Left forelimb (tissue), 1 donor: ENCODE data around the gene ARHGEF33.

Source experiments
- DNase-seq: peaks from one replicate; pipeline ENCODE4 v3.0.0-alpha.2; 2018; ENCODE audit warnings: low spot score

The ARHGEF33 gene

GRCh38 chr2:38889575-38889974 is at the start of gene ARHGEF33:
Gene ARHGEF33, plus strand, starts transcription at chr2:38889875. Its CDS starts 29,573 bp downstream, at chr2:38919448.
- no peak for DNase-seq

GRCh38 chr2:38850045-38850444 is 39.6 kb upstream of the ARHGEF33 start:
- DNase-seq: no peak

DNA sequence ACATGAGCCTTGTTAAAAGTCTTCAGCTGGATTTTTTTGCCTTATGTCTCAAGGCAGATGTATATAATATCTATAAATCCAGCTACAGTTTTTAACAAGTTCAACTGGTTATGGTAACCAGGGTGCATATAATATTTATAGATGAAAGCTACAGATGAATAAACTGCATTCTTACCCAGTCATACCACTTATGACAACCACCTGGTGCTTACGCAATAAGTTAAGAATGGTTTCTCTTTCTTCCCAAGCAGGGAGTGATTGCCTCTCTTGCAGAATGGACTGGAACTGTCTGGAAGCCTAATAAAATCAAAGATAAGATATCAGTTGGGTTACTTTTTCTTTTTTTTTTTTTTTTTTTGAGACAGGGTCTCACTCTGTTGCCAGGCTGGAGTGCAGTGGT is 33.5 kb upstream of the ARHGEF33 start:
- no peak for DNase-seq

DNA sequence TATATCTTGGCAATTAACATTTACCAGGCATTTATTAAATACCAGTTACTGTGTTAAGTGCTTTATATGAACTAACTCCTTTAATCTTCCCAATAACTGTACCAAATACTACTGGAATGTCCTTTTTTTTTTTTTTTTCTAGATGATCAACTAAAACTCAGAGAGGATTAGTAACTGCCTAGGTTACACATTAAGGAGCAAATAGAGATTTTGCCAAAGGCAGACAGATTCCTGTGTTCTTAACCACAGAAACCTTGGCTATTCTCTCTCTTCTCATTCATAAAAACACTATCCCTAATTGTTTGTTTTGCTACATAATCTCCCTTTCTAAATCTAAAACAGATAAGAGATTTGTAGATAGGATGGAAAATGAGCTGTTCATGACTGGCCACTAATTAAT is 27.2 kb upstream of the ARHGEF33 start:
- no peak for DNase-seq

DNA sequence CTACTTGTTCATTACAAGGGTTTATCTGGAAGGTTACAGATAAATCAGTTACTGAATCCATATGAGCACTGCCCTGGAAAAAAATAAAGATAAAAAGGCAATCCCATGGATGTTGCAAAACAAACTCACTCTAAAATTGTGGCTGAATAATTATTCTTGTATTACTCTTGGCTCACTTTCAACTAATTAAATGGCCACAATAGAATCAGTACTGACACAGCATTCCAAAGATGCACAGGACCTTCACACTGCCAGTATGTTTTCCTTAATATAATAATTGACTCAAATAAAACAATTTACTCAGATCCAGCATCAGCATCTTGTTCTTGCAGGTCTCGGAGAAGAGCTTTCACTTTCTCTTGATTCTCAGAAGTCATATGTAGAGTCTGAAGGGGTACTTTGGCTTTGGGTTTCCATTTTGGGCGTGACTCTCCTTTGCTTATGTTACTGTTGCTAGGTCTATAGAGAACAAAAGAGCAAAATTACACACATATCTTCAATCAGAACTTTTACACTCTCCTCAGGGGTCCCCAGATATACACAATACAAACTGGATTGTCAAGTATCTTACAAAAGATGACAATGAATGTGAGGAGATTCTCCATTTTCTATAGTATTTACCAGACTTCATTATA is 26.5 kb upstream of the ARHGEF33 start:
- DNase-seq: no peak

DNA sequence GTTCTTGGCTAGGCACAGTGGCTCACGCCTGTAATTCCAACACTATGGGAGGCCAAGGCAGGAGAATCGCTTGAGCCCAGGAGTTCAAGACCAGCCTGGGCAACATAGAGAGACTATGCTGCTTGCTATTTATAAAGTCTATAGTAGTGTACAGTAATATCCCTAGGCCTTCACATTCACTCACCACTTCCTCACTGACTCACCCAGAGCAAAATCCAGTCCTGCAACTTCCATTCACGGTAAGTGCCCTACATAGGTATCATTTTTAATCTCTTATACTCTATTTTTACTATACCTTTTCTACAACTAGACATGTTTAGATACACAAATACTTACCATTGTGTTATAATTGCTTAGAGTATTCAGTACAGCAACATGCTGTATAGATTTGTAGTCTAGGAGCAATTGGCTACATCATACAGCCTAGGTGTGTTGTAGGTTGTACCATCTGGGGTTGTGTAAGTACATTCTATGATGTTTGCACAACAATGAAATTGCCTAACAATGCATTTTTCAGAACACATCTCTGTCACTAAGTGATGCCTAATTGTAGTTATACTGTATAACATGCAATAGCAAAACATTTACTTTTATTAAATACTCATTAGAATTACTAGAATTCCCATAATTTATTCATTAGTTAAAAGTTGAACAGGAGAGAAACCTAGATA is 22.8 kb upstream of the ARHGEF33 start:
- DNase-seq: no peak

- no peak for DNase-seq
These were observed 18.2 kb upstream of the ARHGEF33 start for GRCh38 chr2:38871432-38871831.

- no peak for DNase-seq
These were observed 15.9 kb upstream of the ARHGEF33 start for GRCh38 chr2:38873763-38874162.

GRCh38 chr2:38875227-38875575 is 14.5 kb upstream of the ARHGEF33 start:
- no peak for DNase-seq

- DNase-seq: peak; percentile 95
These were observed 13.9 kb upstream of the ARHGEF33 start, which contains the start of the genes DHX57 and MORN2 for GRCh38 chr2:38875576-38876367. Gene DHX57, minus strand, starts transcription at chr2:38875934. Its CDS starts 7,529 bp downstream, at chr2:38868405. Gene MORN2, plus strand, starts transcription at chr2:38875976.

GRCh38 chr2:38876407-38876806 is 13.3 kb upstream of the ARHGEF33 start:
- no peak for DNase-seq

DNA sequence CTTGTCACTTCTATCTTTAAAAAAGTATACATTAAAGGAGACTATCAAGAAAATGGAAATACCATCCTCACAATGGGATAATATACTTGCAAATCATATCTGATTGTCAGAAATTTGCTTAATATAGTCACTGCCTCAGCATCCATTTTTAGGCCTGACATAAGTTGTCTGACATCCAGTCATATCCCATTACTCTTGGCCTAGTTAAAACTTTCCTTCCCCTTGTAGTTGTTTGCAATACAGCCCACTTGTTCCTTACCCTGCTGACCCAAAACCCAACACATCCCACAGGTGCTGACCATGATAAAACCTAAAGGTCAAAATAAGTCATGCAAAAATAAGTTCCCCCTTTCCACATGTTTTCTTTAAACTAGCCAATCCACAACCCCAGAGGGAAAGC is 3.6 kb upstream of the ARHGEF33 start:
- DNase-seq: no peak

- no peak for DNase-seq
These were observed 2.3 kb upstream of the ARHGEF33 start for GRCh38 chr2:38887347-38887746.

DNA sequence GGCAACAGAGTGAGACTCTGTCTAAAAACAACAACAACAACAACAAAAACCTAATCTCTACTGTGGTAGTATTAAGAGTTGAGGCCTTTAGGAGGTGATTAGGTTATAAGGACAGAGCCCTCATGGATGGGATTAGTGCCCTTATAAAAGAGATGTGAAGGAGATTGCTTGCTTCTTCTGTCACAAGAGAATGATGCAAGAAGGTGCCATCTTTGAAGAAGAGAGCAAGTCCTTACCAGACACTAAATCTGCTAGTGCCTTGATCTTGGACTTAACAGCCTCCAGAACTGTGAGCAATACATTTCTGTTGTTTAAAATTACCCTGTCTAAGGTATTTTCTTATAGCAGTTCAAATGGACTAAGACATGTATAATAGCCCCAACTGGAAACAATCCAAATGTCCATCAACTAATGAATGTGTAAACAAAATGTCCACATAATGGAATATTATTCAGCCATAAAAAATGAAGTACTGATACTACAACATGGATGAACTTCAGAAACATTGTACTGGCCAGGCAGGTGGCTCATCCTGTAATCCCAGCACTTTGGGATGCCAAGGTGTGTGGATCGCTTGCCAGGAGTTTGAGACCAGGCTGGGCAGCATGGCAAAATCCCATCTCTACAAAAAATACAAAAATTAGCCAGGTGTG is 1.6 kb upstream of the ARHGEF33 start:
- no peak for DNase-seq

DNA sequence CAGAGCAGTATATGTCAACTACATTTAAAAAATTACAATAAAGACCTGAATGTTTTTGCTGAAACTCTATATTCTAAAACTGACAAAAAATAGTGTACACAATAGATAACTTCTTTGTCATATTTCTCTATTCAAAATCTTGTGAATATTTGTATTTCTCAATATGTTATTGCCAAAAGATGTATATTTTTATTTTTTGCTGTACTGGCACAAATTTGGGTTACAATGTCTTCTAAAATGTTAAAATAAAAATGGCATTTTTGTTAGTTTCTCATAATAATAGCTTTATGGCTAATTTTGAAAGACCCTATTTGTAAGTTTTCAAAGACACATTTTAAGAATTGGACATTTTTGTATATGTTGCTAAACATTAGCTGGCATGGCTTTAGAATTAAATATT is 630 bp upstream of the ARHGEF33 start:
- no peak for DNase-seq

DNA sequence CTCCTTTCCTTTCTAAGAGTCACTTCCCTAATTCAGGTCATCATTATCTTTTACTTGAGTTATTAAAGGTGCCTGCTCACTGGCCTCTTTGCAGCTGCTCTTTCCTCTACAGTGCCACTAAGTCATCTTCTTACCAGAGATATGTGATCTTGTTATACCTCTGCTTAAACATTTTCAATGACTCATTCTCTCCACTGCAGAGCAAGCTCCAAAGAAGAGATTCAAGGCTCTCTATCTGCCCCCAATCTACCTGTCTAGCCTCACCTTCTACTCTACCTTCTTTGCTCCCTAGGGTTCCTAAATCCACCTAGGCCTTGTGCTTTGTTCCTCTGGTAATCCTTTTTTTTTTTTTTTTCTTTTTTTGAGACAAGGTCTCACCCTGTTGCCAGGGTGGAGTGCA is 3.1 kb downstream of the ARHGEF33 start:
- DNase-seq: no peak

GRCh38 chr2:38898256-38898655 is 8.6 kb downstream of the ARHGEF33 start:
- DNase-seq: no peak

DNA sequence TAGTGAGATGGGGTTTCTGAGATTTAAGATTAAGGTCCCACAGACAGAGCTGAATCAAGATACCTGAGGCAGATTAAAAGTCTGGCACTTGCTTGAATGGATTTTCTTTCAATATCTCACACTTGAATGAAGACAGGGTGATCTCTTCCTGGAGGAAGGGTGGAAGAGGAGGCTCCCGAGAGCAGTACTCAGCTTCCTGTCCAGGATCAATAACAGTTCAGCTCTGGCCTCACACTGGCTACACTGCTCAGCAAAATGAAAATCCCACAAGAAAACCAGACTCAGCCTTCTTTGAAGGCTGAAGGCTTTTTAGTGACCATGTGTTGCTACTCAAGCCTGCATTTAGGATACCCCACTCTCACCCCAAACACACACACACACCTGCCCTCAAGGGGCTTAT is 11.1 kb downstream of the ARHGEF33 start:
- no peak for DNase-seq

DNA sequence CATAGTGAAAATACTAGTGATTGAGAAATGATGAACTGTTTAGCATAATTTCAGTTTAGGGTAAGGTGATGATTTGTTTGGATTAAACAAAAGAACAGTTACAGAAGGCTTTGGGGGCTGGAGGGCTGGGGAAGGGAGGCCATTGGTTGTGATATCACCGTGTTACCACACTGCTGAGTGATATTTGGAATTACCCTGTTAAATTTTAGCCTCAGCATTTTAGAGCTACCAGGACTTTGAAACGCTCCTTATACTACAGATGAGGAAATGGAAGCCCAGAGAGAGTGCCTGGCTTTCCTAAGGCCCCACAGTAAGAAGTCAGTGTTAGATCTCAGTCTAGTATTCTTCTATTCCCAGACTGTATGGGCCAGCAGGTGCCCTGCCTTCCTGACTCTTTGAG is 15.6 kb downstream of the ARHGEF33 start:
- DNase-seq: no peak

- DNase-seq: no peak
These were observed 17.6 kb downstream of the ARHGEF33 start for GRCh38 chr2:38907242-38907641.

GRCh38 chr2:38907743-38908562 is 18.3 kb downstream of the ARHGEF33 start:
- no peak for DNase-seq

DNA sequence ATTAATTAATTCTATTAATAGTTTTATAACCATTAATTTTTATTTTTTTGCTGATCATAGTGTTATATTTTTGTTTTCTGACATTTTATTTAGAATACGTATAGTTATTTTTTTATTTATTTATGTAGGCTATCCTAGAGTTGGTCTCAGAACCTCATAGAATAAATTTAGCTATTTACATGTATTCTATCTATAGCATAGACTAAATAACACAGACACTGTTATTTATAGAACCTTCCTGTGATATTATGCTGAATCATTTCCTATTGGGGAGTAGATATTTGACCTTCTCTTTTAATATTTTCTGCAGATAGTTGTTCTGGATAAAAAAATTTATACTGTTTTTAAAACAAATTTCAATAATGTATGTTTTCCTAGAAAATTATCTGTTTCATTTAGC is 20.2 kb downstream of the ARHGEF33 start:
- DNase-seq: no peak
